NCI-H524 treated with DMSO at 0.1 percent for 48 hours (cell line): Measurements from ENCODE around the gene MAN2A2.
"Not testable (repeated sequence)": the region's sequence is repeated elsewhere in the genome, so short reads cannot be mapped to it uniquely, and the experiment has no call there.

ENCODE experiments used
- DNase-seq: peaks from one replicate; lab custom pipeline; 2025; lab: John Stamatoyannopoulos, UW

MAN2A2 gene

GRCh38 chr15:90921887-90922286 is 18.8 kb downstream of the MAN2A2 start:
- no peak for DNase-seq

DNA sequence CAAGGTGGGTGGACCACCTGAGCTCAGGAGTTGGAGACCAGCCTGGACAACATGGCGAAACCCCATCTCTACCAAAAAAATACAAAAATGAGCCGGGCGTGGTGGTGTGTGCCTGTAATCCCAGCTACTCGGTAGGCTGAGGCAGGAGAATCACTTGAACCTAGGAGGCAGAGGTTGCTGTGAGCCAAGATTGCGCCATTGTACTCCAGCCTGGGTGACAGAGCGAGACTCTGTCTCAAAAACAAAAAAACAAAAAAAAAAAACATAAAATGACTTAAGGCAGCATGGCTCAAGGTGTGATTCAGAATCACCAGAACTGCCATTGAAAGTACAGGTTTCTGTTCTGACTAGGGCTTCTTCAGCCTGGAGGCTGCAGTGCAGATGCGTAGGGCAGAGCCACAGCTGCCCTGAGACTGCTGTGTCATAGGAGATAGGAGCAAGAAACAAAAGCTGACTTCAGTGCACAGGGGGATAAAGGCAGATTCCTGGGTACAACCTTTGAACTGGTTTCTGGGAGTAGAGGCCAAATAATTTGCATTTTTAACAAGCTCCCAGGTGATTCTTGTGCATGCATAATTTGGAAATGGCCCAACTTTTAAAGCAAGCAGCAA is 19.7 kb downstream of the MAN2A2 start:
- DNase-seq = not testable (repeated sequence)

DNA sequence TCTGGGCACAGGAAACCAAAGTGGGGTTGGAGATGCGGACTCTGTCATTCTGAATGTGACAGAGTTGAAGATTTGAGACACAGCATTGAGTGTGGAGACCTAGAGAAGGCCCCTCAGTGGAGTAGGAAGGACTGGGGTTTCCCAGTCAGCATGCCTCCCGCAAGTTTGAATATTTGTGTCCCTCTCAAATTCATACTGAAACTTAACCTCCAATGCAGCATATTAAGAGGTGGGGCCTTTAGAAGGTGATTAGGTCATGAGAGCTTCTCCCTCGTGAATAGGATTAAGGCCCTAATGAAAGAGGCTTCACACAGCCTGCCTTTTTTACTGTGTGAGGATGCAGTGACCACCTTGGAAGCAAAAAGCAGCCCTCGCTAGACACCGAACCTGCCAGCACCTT is 21.3 kb downstream of the MAN2A2 start:
- DNase-seq = no peak

- DNase-seq = not testable (repeated sequence)
These were observed 23.7 kb downstream of the MAN2A2 start for GRCh38 chr15:90926766-90927165.

DNA sequence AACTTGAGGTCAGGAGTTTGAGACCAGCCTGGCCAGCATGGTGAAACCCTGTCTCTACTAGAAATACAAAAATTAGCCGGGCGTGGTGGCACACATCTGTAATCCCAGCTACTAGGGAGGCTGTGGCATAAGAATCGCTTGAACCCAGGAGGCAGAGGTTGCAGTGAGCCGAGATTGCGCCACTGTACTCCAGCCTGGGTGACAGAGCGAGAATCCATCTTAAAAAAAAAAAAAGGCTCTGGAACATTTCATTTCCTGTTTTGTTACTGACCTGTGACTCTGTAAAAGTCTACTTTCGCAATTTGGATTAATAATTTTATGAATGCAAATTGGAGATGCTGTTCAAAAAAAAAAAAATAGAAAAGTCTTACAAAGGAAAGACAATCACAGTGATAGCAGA is 25.0 kb downstream of the MAN2A2 start:
- not testable (repeated sequence) for DNase-seq

- DNase-seq = no peak
These were observed 26.3 kb downstream of the MAN2A2 start for GRCh38 chr15:90929246-90930019.

GRCh38 chr15:90930861-90931574 is 27.9 kb downstream of the MAN2A2 start:
- peak; percentile 87 for DNase-seq

GRCh38 chr15:90931575-90931827 is 28.4 kb downstream of the MAN2A2 start:
- DNase-seq = peak; percentile 60

GRCh38 chr15:90931828-90932659 is 28.9 kb downstream of the MAN2A2 start, which contains the start of gene HDDC3:
HDDC3 (minus strand) TSS chr15:90932549; CDS start chr15:90932540, 9 bp downstream.
- DNase-seq = peak; percentile 45

DNA sequence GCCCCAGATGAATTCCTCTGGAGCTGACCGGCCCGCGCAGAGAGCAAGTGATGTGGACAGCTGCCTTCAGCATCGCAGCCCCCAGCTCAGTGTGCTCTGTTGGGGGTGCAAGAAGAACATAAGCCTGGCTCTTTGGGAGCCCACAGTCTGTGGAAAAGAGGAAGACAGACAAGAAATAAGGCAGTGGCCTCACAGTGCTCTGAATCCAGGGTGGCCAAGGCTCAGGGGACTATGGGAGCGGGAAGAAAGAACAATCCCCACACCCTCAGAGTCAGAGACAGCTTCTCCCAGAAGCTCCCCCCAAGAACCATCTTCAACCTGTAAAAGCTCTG is 29.5 kb downstream of the MAN2A2 start:
- no peak for DNase-seq

DNA sequence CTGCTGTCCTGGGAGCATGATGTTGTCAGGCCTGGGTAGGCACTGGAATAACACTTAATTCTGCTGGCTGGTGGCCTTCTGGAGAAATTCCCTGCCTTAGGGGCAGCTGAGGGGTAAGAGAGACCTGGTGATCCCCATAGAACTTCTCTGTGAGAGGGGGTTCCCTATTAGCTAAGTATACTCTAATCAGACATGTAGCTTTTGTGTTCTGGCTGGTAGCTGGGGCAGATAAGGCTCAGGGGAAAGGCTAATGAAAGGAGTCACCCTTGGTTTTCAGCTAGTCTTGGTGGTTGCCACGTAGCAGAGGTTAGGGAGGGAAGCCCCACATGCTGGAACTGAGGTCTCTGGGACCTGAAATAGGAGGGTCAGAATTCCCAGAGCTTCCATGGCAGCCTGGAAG is 30.2 kb downstream of the MAN2A2 start:
- no peak for DNase-seq

DNA sequence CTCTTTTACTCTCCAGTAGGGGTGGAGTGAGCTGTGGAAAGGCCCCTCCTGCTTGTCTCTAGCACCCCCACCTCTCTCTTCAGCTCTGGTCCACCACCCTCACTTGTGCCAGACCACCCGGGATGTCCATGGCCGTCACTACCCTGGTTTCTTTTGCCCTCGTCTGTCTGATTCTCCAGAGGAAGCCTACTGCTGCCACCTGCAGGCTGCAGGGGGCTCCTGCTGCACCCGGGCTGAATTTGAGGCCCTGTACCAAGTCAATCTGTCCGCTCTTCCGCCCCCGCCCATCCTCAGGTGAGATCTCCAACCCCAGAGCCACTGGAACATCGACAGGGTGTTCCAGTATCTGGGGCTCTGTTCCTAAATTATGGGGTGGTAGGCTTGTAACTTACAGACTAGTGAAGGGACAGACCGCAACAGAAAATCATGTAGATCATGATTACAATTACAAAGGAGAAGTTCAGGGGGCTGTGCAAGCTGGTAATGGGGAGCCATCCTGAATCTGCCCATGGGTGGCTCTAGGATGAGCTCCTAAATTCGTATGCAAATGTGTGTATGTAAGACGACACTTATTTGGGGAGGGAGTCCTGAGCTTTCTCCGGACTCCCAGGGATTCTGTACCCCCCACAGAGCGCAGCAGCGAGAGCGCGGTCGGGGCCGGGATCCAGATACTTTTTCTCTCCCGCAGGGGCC is 31.3 kb downstream of the MAN2A2 start:
- peak; percentile 64 for DNase-seq

DNA sequence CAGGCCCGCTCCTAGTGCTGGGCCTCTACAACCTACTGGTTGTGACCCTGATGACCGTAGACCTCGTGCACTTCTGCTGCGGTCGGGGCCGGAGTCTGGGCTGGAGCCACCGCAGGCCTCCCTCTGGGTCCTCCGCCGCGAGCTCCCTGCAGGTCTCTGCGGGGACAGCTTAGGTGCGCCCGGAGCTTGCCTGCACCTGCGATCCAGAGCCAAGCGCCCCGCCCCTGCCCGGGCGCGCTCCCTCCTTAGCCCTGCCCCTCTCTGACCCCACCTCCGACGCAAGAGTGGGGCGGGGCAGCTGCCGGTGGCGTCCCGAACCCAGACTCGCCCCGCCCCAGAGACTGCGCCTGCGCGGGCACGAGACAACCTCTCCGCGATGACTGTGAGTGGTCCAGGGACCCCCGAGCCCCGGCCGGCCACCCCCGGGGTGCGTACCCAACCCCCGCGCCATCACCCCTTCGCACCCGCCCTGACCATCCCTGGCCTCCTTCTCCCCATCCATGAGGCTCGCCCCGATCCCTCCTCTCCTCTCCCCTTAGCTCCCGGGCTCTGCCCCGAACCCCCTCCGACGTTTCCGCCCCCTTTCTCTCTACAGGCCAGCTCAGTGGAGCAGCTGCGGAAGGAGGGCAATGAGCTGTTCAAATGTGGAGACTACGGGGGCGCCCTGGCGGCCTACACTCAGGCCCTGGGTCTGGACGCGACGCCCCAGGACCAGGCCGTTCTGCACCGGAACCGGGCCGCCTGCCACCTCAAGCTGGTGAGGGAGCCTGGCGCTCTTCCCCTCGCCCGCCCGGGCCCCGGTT is 32.0 kb downstream of the MAN2A2 start, which contains the start of gene UNC45A:
TSS of gene UNC45A (plus strand) at position 337 of the 803 bp plus-strand sequence. CDS start at position 377, 40 bp downstream.
- peak; percentile 49 for DNase-seq

DNA sequence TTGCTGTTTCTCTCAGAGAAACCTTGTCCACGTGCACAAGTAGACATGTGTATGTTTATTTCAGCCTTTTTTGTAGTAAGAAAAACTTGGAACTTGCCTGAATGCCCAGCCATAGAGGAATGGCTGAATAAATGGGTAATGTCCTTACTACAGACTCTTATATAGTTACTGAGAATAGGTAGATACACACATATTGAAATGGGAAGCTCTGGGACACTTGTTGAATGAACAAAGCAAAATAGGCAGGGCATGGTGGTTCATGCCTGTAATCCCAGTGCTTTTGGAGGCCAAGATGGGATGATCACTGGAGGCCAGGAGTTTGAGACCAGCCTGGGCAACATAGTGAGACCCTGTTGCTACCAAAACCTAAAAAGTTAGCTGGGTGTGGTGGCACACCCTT is 33.7 kb downstream of the MAN2A2 start:
- DNase-seq = no peak

DNA sequence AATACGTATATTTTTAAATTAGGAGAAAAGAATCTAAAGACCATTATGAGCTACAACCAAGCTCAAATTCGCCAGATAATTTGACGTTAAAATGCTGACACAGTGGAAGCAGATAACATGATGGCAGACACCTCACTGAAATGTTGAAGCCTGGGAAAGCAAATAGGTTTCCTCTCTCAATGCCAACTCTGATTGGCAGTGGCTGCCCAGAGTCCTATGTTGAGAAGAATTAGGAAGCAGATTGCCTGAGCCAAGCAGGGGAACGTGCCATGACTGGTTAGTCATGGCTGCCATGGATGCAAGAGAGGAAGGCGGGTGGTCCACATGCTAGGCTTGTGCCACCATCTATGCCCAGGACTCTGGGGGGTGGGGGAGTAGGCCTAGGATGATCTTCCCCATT is 35.2 kb downstream of the MAN2A2 start:
- no peak for DNase-seq

GRCh38 chr15:90939756-90940155 is 36.7 kb downstream of the MAN2A2 start:
- DNase-seq = no peak

- DNase-seq = no peak
These were observed 37.9 kb downstream of the MAN2A2 start for GRCh38 chr15:90941038-90941437.

DNA sequence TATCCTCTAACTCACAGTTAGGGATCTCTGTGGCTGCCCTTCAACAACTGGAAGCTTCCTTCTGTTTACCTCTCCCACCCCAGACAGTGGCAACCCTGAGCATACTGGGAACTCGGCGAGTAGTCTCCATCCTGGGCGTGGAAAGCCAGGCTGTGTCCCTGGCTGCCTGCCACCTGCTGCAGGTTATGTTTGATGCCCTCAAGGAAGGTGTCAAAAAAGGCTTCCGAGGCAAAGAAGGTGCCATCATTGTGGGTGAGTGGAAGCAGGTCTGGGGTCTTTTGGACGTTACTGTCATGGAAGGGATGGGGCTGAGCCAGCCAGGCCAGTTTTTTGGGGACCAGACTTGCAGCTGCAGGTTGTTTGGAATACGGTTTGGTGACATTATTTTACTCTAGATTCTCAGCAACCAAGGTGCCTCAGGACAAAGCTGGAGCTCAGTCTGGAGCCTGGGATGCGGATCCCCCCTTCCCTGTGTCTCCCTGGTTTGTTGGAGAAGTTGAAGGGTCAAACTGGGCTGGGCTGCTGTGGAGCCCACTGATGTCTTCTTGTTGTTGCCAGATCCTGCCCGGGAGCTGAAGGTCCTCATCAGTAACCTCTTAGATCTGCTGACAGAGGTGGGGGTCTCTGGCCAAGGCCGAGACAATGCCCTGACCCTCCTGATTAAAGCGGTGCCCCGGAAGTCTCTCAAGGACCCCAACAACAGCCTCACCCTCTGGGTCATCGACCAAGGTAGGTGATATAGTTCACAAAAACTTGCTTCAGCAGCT is 39.4 kb downstream of the MAN2A2 start:
- DNase-seq = no peak

GRCh38 chr15:90945091-90945490 is 42.0 kb downstream of the MAN2A2 start:
- no peak for DNase-seq

DNA sequence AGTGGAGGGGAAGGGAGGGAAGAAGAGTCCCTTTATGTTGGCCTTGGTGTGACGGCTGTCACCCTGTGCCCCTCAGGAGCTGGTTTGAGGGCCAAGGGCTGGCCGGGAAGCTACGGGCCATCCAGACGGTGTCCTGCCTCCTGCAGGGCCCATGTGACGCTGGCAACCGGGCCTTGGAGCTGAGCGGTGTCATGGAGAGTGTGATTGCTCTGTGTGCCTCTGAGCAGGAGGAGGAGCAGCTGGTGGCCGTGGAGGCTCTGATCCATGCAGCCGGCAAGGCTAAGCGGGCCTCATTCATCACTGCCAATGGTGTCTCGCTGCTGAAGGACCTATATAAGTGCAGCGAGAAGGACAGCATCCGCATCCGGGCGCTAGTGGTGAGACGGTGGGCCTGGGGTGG is 43.4 kb downstream of the MAN2A2 start:
- DNase-seq = no peak
